ENCODE results near the gene ATP8B2.

Gene ATP8B2

DNA sequence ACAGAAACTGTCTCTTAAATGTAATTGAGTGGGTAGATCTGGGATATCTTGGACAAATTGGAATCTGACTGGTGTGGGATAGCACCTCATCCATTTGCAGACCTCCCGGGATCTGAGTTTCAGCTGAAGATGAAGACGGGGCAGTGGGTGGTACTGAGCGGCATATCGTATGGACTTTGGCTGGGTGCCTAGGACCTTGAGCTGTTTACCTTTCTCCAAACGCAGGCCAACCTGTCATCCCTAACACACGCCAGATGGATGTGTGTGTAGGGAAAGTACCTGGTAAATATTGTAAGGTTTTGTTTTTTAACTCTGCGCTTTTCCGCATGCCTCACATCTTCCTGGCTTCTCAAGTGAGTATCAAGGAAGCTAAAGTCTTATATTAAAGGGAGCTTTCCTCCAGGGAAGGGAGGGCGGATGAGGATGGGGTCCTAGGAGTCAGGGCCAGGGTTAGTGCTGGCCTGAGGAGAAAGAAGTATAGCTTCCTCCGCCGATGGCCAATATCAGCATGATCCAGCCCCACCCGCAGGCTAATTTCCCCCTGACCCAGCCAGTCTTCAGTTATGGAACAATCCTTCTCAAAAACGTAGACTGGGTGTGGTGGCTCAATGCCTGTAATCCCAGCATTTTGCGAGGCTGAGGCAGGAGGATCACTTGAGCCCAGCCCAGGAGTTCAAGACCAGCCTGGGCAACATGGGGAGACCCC, 26.2 kb downstream of the ATP8B2 start:
- Histone ChIP-seq H3K4me3 (replicated peaks; ENCODE audit: insufficient read depth, low read length) (no peak overlapping the region), H3K27me3 (ENCODE audit: insufficient read depth, poor library complexity, severe bottlenecking) (no peaks in the 10 kb centered on the region), H3K27ac (replicated peaks) (no peak overlapping the region)
- DNase-seq (ENCODE audit: low read depth in 1 of 2, low spot score in 1 of 2) = no peak
- TF ChIP-seq, protein P1, sequence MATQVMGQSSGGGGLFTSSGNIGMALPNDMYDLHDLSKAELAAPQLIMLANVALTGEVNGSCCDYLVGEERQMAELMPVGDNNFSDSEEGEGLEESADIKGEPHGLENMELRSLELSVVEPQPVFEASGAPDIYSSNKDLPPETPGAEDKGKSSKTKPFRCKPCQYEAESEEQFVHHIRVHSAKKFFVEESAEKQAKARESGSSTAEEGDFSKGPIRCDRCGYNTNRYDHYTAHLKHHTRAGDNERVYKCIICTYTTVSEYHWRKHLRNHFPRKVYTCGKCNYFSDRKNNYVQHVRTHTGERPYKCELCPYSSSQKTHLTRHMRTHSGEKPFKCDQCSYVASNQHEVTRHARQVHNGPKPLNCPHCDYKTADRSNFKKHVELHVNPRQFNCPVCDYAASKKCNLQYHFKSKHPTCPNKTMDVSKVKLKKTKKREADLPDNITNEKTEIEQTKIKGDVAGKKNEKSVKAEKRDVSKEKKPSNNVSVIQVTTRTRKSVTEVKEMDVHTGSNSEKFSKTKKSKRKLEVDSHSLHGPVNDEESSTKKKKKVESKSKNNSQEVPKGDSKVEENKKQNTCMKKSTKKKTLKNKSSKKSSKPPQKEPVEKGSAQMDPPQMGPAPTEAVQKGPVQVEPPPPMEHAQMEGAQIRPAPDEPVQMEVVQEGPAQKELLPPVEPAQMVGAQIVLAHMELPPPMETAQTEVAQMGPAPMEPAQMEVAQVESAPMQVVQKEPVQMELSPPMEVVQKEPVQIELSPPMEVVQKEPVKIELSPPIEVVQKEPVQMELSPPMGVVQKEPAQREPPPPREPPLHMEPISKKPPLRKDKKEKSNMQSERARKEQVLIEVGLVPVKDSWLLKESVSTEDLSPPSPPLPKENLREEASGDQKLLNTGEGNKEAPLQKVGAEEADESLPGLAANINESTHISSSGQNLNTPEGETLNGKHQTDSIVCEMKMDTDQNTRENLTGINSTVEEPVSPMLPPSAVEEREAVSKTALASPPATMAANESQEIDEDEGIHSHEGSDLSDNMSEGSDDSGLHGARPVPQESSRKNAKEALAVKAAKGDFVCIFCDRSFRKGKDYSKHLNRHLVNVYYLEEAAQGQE (IDR thresholded peaks at IDR 0.05; ENCODE audit: insufficient replicate concordance, low read depth) = no peak
- TF ChIP-seq, protein P2, sequence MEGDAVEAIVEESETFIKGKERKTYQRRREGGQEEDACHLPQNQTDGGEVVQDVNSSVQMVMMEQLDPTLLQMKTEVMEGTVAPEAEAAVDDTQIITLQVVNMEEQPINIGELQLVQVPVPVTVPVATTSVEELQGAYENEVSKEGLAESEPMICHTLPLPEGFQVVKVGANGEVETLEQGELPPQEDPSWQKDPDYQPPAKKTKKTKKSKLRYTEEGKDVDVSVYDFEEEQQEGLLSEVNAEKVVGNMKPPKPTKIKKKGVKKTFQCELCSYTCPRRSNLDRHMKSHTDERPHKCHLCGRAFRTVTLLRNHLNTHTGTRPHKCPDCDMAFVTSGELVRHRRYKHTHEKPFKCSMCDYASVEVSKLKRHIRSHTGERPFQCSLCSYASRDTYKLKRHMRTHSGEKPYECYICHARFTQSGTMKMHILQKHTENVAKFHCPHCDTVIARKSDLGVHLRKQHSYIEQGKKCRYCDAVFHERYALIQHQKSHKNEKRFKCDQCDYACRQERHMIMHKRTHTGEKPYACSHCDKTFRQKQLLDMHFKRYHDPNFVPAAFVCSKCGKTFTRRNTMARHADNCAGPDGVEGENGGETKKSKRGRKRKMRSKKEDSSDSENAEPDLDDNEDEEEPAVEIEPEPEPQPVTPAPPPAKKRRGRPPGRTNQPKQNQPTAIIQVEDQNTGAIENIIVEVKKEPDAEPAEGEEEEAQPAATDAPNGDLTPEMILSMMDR (IDR thresholded peaks at IDR 0.05; ENCODE audit: insufficient read depth, low read length) = no peak
- TF ChIP-seq POLR2AphosphoS5 (IDR thresholded peaks at IDR 0.05; ENCODE audit: low read depth) (no peak), GABPA (IDR thresholded peaks at IDR 0.05; ENCODE audit: low read depth) (no peak), SPI1 (IDR thresholded peaks at IDR 0.05; ENCODE audit: borderline replicate concordance, low read depth) (no peak)

DNA sequence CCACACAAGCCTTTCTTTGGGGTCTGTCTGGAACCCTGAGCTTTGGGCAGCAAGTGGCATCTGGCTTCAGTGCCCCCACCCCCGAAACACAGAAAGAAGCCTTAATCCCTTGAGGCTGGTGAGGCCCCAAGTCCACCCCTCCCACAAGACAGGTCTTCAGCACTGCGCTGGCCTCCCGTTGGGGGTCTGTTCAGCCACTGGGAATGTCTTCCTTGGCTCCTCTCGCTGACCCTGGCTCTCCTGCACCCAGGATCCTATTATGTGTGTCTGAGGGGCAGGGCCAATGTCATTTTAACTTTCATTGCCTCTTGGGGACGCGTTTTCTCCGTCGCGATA, 26.9 kb downstream of the ATP8B2 start:
- DNase-seq (ENCODE audit: low read depth in 1 of 2, low spot score in 1 of 2) = no peak
- Histone ChIP-seq H3K27me3 (ENCODE audit: insufficient read depth, poor library complexity, severe bottlenecking) (no peaks in the 10 kb centered on the region), H3K4me3 (replicated peaks; ENCODE audit: insufficient read depth, low read length) (peak overlapping the region; percentile 28), H3K27ac (replicated peaks) (no peak overlapping the region)
- TF ChIP-seq SPI1 (IDR thresholded peaks at IDR 0.05; ENCODE audit: borderline replicate concordance, low read depth) (no peak), POLR2AphosphoS5 (IDR thresholded peaks at IDR 0.05; ENCODE audit: low read depth) (no peak), GABPA (IDR thresholded peaks at IDR 0.05; ENCODE audit: low read depth) (no peak)
- TF ChIP-seq, protein P1 (IDR thresholded peaks at IDR 0.05; ENCODE audit: insufficient replicate concordance, low read depth) = no peak
- TF ChIP-seq, protein P2 (IDR thresholded peaks at IDR 0.05; ENCODE audit: insufficient read depth, low read length) = no peak

DNA sequence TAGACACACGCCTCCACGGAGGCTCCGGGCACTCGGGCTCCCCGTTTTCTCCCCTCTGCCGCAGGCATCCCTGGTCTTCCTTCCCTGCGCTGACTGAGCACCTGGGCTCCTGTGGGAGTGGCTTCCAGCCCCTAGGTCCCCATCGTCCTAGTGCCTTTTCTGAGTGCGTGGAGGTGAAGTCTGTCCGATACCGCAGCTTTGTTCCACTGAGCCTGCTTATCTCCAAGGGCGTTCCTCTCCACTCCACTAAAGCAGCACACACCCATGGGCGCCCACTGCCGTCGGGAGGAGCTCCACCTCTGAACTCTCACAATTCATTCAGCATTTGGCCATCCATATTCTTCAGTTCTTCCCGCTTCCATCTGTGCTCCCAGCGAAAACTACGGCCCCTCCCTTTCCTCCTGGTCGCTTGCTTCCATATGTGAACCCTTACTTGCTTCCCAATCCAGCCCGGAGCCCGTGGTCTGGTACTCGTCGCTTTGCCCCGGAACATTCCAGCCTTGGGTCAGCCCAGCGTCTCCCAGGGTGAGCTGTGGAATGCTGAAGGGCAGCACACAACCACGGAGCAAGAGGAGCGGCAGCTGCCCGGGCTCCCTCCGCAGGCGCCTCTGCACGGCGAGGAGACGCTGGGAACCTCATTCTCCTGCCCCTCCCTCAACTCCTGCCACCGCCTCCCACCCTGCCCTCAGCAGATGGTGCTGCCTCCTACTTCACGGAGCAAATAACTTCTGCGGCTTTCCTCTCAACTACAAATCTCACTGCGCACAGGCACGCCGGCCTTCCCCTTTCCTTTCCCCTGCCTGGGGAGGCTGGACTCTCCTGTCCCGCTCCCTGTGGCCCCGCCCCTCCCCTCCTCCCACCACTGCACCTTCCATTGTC, 27.5 kb downstream of the ATP8B2 start:
- DNase-seq (ENCODE audit: low read depth in 1 of 2, low spot score in 1 of 2) = peak in 1 of 2 experiments; percentile 81
- no peak for TF ChIP-seq POLR2AphosphoS5 (IDR thresholded peaks at IDR 0.05; ENCODE audit: low read depth)
- TF ChIP-seq, protein P1 (IDR thresholded peaks at IDR 0.05; ENCODE audit: insufficient replicate concordance, low read depth) = no peak
- TF ChIP-seq GABPA (IDR thresholded peaks at IDR 0.05; ENCODE audit: low read depth) = no peak
- peak; percentile 9; the same call in 1 of the 2 replicates for TF ChIP-seq SPI1 (IDR thresholded peaks at IDR 0.05; ENCODE audit: borderline replicate concordance, low read depth)
- TF ChIP-seq, protein P2 (IDR thresholded peaks at IDR 0.05; ENCODE audit: insufficient read depth, low read length) = no peak
- peak overlapping the region; percentile 28 for H3K4me3 ChIP-seq (replicated peaks; ENCODE audit: insufficient read depth, low read length)
- no peak overlapping the region for H3K27ac ChIP-seq (replicated peaks)
- no peaks in the 10 kb centered on the region for H3K27me3 ChIP-seq (ENCODE audit: insufficient read depth, poor library complexity, severe bottlenecking)
